Astrocyte (in vitro differentiated cells and primary cell): ENCODE data around the gene MOB3B.

ENCODE experiments used
- EZH2 ChIP-seq: IDR thresholded peaks from 2 replicates; pipeline ENCODE4 v1.6.1; 2012; ENCODE audit warnings: mild to moderate bottlenecking, low read length, inconsistent platforms; ENCODE audit not compliant: insufficient read depth
- TF ChIP-seq, protein P1 (sequence below): IDR thresholded peaks from 2 replicates; pipeline ENCODE4 v1.5.1; 2011; ENCODE audit warnings: low read depth, mild to moderate bottlenecking, inconsistent platforms, low read length, moderate library complexity; ENCODE audit not compliant: insufficient read depth

DNA sequence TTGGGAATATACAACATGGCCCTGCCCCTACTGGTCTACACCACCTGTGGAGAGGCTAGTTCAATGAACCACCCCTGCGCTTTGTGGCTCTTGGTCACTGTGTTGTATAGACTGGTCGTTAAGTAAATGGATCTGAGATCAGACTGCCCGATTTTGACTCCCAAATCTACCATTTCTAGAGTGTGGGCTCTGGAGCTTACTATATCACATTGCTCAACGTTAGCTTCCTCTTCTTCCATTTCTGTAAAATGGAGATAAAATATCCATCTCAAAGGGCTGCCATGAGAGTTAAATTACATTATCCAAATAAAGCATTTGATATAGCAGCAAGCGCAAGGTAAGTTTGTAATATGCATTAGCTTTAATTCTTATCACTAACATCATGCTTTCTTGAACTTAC lies 58.2 kb downstream of the MOB3B start:
- TF ChIP-seq, protein P1, sequence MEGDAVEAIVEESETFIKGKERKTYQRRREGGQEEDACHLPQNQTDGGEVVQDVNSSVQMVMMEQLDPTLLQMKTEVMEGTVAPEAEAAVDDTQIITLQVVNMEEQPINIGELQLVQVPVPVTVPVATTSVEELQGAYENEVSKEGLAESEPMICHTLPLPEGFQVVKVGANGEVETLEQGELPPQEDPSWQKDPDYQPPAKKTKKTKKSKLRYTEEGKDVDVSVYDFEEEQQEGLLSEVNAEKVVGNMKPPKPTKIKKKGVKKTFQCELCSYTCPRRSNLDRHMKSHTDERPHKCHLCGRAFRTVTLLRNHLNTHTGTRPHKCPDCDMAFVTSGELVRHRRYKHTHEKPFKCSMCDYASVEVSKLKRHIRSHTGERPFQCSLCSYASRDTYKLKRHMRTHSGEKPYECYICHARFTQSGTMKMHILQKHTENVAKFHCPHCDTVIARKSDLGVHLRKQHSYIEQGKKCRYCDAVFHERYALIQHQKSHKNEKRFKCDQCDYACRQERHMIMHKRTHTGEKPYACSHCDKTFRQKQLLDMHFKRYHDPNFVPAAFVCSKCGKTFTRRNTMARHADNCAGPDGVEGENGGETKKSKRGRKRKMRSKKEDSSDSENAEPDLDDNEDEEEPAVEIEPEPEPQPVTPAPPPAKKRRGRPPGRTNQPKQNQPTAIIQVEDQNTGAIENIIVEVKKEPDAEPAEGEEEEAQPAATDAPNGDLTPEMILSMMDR, result no peak
- TF ChIP-seq EZH2, result no peak
